Activated B cell treated with CpG ODN at 0.5 μM for 24 hours (primary cell): Measurements from ENCODE around the gene LRRC45. TPM values are rescaled to one million over a fixed set of nuclear protein-coding genes. Genes with fewer than 3 reads are reported as not detected.

ENCODE experiments used
- ATAC-seq: fragments of 200-7000 bp; cut with Tn5 transposase; one replicate; pipeline ENCODE4 v1.10.0; 2021; ENCODE audit warnings: low read depth, mild to moderate bottlenecking, moderate library complexity
- CTCF ChIA-PET: fragments of 350-600 bp; sonication (Branson Sonifier 250); formaldehyde crosslinking; loops from one replicate; lab custom pipeline; 2021; ENCODE audit warnings: antibody characterized with exemption; lab: Charles Lee
- POLR2A ChIA-PET: fragments of 350-600 bp; sonication (Branson Sonifier 250); formaldehyde crosslinking; loops from one replicate; lab custom pipeline; 2021; ENCODE audit warnings: antibody characterized with exemption; lab: Charles Lee
- DNase-seq: peaks from one replicate; pipeline ENCODE4 v3.0.0; 2022
- H3K27ac Mint-ChIP-seq: one replicate; pipeline ENCODE4 v1.8.0; 2020; ENCODE audit warnings: mixed read lengths
- H3K27me3 Mint-ChIP-seq: one replicate; pipeline ENCODE4 v1.8.0; 2021; ENCODE audit warnings: mixed read lengths
- H3K36me3 Mint-ChIP-seq: one replicate; pipeline ENCODE4 v1.8.0; 2021; ENCODE audit warnings: low read depth, mixed read lengths
- H3K4me1 Mint-ChIP-seq: one replicate; pipeline ENCODE4 v1.8.0; 2021; ENCODE audit warnings: mixed read lengths
- H3K4me3 Mint-ChIP-seq: one replicate; pipeline ENCODE4 v1.8.0; 2020; ENCODE audit warnings: mild to moderate bottlenecking, mixed read lengths
- H3K9me3 Mint-ChIP-seq: one replicate; pipeline ENCODE4 v1.8.0; 2020; ENCODE audit warnings: mixed read lengths
- intact Hi-C: fragments of 100-400 bp; cut with micrococcal nuclease; formaldehyde crosslinking; loops from one replicate; pipeline ENCODE4 v1.15.1; 2024
- total RNA-seq: library from RNA; stranded (reverse); gene quantifications from 2 replicates; pipeline ENCODE4 v1.2.3, GENCODE V29; 2022
- TF ChIP-seq, protein P1 (sequence below): fragments of 200-600 bp; IDR thresholded peaks from one replicate; pipeline ENCODE4 v1.8.0; 2022; ENCODE audit warnings: antibody characterized with exemption, mild to moderate bottlenecking

Gene LRRC45
- total RNA-seq, 1 donor from 2014 or later: 10.6 TPM

DNA sequence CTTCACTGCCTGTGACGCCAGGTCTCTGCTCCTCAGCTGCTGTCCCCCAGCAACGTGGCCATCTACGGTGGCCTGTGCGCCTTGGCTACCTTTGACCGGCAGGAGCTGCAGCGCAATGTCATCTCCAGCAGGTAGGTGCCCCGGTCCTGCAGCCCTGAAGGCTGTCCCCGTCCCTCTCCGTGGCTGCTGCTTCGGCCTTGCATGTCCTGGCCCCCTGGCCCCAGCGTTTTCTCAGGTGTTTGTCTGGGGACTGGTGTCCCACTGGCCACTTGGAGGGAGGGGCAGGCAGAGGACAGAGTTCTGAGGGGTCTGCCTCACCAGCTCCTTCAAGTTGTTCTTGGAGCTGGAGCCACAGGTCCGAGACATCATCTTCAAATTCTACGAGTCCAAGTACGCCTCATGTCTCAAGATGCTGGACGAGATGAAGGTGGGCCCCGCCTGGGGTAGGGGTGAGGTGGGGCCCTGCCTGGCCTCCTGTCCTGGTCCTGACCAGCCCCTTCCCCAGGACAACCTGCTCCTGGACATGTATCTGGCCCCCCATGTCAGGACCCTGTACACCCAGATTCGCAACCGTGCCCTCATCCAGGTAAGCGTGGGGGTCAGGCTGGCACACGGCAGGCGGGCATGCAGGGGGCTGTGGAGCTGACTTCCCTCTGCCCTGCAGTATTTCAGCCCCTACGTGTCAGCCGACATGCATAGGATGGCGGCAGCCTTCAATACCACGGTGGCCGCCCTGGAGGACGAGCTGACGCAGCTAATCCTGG is 33.0 kb downstream of the LRRC45 start:
- ChIA-PET CTCF (no interaction called here), POLR2A (interaction anchor here (0.6 to 0.7 kb wide), 2 partner anchors 11 to 26 kb away, joined by 3 read pairs; no protein-coding TSS in a partner anchor)
- Mint-ChIP-seq H3K36me3 (peaks cover 46% of the 10 kb centered on the region), H3K4me3 (no peak overlapping the region), H3K27me3 (no peaks in the 10 kb centered on the region), H3K27ac (no peak overlapping the region), H3K4me1 (peaks cover 9% of the 10 kb centered on the region), H3K9me3 (no peaks in the 10 kb centered on the region)
- no peak for DNase-seq
- ATAC-seq: no peak
- intact Hi-C loops: no loop called here
- TF ChIP-seq, protein P1, sequence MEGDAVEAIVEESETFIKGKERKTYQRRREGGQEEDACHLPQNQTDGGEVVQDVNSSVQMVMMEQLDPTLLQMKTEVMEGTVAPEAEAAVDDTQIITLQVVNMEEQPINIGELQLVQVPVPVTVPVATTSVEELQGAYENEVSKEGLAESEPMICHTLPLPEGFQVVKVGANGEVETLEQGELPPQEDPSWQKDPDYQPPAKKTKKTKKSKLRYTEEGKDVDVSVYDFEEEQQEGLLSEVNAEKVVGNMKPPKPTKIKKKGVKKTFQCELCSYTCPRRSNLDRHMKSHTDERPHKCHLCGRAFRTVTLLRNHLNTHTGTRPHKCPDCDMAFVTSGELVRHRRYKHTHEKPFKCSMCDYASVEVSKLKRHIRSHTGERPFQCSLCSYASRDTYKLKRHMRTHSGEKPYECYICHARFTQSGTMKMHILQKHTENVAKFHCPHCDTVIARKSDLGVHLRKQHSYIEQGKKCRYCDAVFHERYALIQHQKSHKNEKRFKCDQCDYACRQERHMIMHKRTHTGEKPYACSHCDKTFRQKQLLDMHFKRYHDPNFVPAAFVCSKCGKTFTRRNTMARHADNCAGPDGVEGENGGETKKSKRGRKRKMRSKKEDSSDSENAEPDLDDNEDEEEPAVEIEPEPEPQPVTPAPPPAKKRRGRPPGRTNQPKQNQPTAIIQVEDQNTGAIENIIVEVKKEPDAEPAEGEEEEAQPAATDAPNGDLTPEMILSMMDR: no peak

DNA sequence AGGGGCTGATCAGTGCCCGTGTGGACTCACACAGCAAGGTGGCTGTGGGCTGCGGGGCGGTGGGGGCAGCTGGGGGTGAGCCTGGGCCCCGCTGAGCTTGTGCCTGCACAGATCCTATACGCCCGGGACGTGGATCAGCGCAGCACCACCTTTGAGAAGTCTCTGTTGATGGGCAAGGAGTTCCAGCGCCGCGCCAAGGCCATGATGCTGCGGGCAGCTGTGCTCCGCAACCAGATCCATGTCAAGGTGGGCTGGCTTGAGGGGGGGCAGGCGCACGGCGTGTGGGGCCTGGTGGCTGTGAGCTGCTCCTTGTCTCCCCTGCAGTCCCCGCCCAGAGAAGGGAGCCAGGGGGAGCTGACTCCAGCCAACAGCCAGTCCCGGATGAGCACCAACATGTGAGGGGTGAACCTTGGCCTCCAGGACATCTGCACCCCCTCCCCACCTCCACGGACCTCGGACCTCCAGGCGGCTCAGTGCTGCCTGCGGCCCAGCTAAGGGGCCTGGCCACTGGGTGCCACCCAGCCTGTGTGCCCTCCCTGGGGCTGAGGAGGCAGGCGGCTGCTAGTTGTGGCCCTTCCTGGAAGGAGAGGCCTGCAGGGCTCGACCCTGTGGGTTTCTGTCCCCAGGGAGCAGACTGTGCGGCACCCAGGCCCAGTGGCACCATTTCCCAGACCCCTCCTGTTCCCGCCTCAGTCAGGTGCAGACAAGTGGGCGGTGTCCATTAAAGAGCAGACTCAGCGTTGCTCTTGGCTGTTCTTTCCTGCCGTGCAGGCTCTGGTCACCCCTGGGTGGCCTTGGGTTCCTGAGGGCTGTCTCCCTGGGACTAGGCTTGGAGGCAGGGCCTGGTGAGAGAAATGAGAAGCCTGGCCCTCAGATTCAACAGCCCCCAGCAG is 33.9 kb downstream of the LRRC45 start:
- Mint-ChIP-seq H3K27ac (no peak overlapping the region), H3K36me3 (peaks cover 50% of the 10 kb centered on the region), H3K9me3 (no peaks in the 10 kb centered on the region), H3K27me3 (no peaks in the 10 kb centered on the region), H3K4me3 (no peak overlapping the region), H3K4me1 (peaks cover 9% of the 10 kb centered on the region)
- TF ChIP-seq, protein P1: no peak
- DNase-seq: no peak
- intact Hi-C loops: no loop called here
- POLR2A ChIA-PET: interaction anchor here (0.6 kb wide), 1 partner anchor 27 kb away, joined by 3 read pairs; no protein-coding TSS in a partner anchor
- CTCF ChIA-PET: no interaction called here
- ATAC-seq: no peak

DNA sequence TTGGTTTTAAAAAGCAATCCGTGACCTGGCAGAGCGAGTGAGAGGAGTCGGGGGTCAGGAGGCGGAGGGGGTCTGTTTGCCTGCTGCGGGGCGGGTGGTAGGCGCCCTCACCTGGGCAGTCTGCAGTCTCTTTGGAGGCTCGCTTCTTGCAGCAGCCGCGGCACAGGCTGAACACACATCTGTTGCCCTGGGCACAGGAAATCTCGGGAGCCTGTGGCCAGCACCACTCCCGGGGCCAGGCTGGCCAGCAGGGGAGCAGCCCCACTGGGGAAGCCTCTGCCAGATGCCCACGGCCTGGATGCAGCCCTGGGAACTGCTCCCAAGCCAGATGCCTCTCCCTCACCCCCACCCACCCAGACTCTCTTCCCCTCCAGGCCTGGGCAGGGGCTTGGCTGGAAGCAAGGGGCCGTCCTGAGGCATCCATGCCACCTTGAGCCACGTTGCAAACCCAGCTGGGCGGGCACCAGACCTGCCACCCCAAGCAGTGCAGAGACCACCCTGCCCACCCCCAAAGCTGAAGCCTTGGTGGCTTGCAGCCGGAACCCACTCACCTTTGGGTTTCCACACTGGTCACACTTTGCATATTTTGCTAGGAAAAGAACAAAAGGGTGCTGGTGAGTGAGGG is 35.2 kb downstream of the LRRC45 start:
- ChIA-PET CTCF (no interaction called here), POLR2A (no interaction called here)
- DNase-seq (no peak), ATAC-seq (no peak)
- TF ChIP-seq, protein P1: no peak
- intact Hi-C loops: no loop called here
- Mint-ChIP-seq H3K9me3 (no peaks in the 10 kb centered on the region), H3K4me1 (peaks cover 2% of the 10 kb centered on the region), H3K27ac (no peak overlapping the region), H3K27me3 (no peaks in the 10 kb centered on the region), H3K36me3 (peaks cover 54% of the 10 kb centered on the region), H3K4me3 (no peak overlapping the region)

DNA sequence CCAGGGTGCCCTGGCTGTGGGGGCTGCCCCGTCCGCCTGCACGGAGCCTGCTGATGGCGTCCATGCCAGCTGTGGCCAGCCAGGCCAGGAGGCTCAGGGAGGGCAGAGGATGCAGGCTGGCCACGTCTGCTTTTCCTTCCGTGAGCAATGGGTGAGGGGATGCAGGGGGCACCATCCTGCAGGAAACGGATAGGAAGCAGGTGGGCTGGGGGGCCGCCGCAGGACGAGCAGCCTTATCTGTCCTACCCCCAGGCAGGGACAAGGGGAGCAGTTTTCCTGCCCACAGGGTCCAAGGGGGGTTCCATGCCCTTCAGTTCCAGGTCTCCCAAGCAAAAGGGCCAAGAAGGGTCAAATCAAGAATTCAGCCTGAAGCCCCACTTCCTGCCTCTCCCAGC is 35.7 kb downstream of the LRRC45 start:
- Mint-ChIP-seq H3K4me3 (no peak overlapping the region), H3K4me1 (no peaks in the 10 kb centered on the region), H3K36me3 (peaks cover 53% of the 10 kb centered on the region), H3K27me3 (no peaks in the 10 kb centered on the region), H3K27ac (no peak overlapping the region), H3K9me3 (no peaks in the 10 kb centered on the region)
- POLR2A ChIA-PET: no interaction called here
- CTCF ChIA-PET: no interaction called here
- intact Hi-C loops: no loop called here
- ATAC-seq (no peak), DNase-seq (no peak)
- TF ChIP-seq, protein P1: no peak
